ENCODE measurements around the gene IFNB1.

- TF ChIP-seq CTCF (IDR thresholded peaks at IDR 0.05) (no peak), POLR2AphosphoS5 (IDR thresholded peaks at IDR 0.05; ENCODE audit: insufficient read depth in 1 of 2, low read depth in 1 of 2) (peak in 1 of 2 donors; percentile 29), POLR2A (IDR thresholded peaks at IDR 0.05) (no peak)
These were observed 46.5 kb downstream of the IFNB1 start, which contains the start of gene HACD4 for GRCh38 chr9:21031091-21031807.
